Breast epithelium (tissue), 3 donors: ENCODE data around the gene CTAGE4.

ENCODE experiments used
- CTCF ChIP-seq, 3 donors: fragments of 450-650 bp; IDR thresholded peaks; one replicate each; pipeline ENCODE4 v1.5.1; 2016 to 2017; ENCODE audit warnings: antibody characterized with exemption in 3 of 3, mild to moderate bottlenecking in 3 of 3, moderate library complexity in 3 of 3
- POLR2A ChIP-seq: fragments of 450-650 bp; IDR thresholded peaks from one replicate; pipeline ENCODE4 v1.6.1; 2016; ENCODE audit warnings: antibody characterized with exemption, mild to moderate bottlenecking, moderate library complexity

- TF ChIP-seq POLR2A: no peak
- TF ChIP-seq CTCF (IDR thresholded peaks at IDR 0.05): no peak
Observed at GRCh38 chr7:144158861-144159260, 24.4 kb upstream of the CTAGE4 start.
